MM.1S (cell line): ENCODE results near the gene POMT2.

Experiments used
- EZH2 ChIP-seq: fragments of 300-600 bp; sonication (generic); optimal IDR thresholded peaks from 2 replicates; pipeline ENCODE3; 2017; ENCODE audit warnings: low read depth, mild to moderate bottlenecking, antibody characterized with exemption, low read length, mixed read lengths
- TF ChIP-seq, protein P1 (sequence below): fragments of 300-600 bp; sonication (generic); IDR thresholded peaks from 2 replicates; pipeline ENCODE4 v1.5.1; 2016; ENCODE audit warnings: antibody characterized with exemption, low read length, mixed read lengths

DNA sequence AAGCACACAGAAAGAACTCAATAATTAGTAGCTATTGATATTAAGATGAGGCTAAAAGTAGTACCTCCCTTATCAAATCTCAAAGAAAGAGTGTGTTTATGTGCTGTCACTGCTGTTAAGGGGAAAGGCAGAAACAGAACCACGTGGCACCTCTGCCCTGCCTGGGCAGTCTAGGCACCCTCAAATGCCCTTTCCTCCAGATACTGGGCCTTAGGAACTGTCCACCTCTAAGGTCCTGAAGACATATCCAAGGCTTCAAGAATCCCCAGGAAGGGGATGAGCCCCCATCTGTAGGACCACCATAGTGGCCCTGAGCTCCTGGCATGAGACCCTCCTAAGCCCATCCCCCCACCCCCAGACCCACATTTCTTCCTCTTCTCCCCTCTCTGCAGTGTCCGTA is 78.7 kb downstream of the POMT2 start:
- TF ChIP-seq, protein P1, sequence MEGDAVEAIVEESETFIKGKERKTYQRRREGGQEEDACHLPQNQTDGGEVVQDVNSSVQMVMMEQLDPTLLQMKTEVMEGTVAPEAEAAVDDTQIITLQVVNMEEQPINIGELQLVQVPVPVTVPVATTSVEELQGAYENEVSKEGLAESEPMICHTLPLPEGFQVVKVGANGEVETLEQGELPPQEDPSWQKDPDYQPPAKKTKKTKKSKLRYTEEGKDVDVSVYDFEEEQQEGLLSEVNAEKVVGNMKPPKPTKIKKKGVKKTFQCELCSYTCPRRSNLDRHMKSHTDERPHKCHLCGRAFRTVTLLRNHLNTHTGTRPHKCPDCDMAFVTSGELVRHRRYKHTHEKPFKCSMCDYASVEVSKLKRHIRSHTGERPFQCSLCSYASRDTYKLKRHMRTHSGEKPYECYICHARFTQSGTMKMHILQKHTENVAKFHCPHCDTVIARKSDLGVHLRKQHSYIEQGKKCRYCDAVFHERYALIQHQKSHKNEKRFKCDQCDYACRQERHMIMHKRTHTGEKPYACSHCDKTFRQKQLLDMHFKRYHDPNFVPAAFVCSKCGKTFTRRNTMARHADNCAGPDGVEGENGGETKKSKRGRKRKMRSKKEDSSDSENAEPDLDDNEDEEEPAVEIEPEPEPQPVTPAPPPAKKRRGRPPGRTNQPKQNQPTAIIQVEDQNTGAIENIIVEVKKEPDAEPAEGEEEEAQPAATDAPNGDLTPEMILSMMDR = no peak
- TF ChIP-seq EZH2 = no peak
